Activated CD4-positive, alpha-beta T cell treated with anti-CD3 and anti-CD28 coated beads for 4 hours (primary cell): ENCODE results near the gene SHISA5.

Experiments
- DNase-seq, 2 donors: peaks; one replicate each; pipeline ENCODE4 v3.0.0-alpha.2; 2020

Gene SHISA5

GRCh38 chr3:48429317-48429959 is 74.5 kb downstream of the SHISA5 start:
- DNase-seq = peak; percentile 65 to 72

DNA sequence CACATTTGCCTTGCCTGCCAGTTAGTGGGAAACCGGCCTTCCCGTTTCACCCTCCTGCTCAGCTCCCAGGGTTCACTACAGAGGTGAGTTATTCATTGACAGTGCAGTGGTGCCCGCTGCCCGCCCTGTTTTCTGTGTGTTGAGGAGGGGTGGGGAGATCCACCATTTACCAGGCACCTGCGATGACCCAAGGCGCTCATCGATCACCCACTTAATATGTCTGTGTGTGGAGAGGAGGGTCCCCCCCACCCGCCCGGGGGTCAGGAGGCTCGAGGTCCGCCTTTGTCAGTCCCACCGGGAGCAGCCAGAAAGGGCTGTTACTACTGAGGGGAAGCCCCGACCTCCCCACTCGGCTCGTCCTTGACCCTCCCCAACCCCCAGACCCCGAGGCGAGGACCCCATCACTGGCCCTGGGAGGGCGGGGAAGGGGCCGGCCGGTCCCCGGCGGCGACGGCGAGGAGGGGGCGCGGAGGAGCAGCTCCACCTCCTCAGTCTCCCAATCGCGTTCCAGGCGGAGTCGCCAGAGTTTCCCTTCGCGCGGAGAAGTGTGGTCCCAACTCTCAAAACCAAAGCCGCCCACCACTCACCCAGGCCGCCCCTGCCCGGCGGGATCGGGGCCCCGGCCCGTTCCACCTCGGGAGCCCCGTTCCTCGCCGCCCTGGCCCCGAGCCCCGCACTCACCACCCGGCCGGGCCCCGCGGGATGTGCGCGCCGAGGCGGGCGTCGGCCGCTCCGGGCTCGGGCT is 75.2 kb downstream of the SHISA5 start:
- DNase-seq = no peak

DNA sequence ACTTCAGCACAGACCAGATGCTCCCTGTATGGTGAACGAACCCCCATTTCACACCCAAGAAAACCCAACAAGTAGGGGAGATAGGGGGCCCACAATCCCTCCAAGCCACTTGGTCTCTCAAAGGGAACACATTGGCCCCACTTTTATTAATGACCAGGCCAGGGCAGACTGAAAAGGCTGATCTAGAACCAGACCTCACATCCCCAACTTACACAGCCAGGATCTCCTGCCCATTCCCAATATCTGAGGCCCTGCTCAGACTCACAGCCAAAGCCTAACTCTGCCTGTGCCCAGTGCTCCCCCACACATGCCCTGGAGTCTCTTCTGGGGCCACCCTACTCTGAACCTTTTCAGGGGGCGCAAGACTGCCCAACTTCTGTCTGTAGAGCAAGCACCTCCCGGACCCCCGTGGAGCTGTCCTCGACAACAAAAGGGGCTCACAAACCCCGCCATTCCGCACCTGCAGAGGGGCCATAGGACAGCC is 75.8 kb downstream of the SHISA5 start:
- no peak for DNase-seq

- no peak for DNase-seq
Measured at GRCh38 chr3:48427630-48427962, 76.4 kb downstream of the SHISA5 start.

DNA sequence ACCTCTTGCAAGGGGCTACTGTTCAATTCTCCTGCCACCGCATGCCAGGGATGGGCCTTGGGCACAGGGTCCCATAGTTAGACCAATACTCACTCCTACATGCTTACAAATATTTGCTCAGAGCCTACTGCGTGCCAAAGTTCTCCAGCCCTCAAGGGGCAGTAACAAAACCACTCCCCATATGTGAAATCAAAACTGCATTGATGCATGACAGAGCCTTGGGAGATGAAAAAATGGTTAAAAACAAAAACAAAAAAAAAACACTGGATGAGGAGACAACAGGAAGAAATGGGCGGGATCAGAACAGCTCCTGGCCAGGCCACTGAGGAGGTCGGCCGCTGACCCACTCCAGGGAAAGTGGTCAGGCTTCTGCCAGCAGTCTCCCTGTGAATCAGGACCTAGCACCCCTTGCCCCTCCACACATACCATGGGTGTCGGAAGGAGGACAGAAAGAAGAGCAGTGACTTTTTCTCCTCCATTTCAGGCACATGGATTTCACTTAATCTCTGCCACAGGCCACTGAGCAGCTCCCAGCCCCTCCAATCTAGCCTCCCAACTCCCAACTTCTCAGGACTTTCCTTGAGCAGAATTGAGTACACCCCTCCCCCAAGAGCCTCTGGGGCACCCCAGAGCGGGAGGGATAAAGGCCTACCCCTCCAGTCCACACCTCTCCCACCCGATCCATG is 76.9 kb downstream of the SHISA5 start:
- DNase-seq = no peak

GRCh38 chr3:48426401-48426909 is 77.5 kb downstream of the SHISA5 start:
- no peak for DNase-seq

- DNase-seq = no peak
Measured at GRCh38 chr3:48425281-48425812, 78.6 kb downstream of the SHISA5 start.

DNA sequence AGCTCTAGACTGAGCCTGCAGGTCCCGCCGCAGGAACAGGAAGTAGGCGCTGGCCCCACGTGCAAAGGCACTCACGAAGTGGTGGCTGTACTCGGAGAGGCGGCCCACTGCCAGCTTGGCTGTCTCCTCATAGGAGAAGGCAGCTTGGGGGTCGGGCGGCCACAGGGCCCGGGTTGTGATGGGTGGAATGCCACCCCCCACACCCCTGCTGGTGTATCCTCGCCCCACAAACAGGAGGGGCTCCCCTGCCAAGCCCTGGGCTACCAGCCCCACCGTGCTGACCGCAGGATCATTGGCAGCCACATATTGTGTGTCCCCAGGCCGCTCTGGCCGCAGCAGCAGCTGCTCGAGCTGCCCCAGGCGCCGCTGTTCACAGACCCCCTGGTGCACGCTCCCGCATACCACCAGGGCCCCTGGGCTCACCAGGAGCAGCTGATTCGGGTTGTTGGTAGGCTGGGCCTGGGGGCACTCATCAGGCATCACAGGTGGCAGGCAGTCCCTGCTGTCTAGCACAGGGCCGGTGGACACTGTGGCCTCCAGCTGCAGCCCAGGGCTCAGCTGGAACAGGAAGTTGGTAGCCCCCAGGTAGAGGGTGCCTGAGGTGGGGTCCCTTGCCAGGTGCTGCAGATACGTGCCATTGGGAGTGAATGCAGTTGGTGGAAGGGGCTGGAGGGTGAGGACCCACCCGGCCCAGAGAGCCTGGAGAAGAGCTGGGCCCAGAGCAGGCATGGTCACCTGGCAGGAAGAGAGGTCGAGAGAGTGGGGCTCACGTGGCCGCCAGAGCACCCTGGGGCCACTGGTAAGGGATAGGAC is 79.9 kb downstream of the SHISA5 start:
- no peak for DNase-seq

DNA sequence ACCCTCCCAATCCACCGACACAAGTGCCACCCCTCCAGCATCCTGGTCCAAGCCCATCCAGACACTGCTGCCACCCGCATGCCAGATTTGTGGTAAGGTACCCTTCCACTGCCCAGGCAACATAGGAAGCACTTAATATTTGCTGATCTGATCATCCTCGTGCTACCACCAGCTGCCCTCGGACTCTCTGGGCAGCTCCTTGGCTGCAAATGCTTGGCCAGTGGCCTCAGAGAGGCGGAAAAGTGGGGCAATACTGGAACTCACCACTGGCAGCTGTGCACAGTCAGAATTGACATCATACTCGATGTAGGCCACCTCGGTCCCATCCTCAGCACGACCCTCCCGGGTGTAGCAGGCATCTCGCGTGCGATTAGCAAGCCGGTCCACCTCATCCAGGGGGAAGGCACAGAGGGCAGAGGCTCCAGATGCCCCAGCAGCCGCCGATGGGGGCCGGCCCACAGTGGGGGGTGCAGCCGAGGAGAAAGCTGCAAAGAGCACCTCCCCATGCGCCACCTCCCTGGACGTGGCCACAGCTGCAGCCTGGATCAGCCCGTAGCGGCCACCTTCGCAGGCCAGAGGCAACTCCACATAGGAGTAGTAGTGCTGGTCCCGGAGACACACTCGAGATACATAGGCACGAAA is 80.6 kb downstream of the SHISA5 start:
- DNase-seq = no peak

DNA sequence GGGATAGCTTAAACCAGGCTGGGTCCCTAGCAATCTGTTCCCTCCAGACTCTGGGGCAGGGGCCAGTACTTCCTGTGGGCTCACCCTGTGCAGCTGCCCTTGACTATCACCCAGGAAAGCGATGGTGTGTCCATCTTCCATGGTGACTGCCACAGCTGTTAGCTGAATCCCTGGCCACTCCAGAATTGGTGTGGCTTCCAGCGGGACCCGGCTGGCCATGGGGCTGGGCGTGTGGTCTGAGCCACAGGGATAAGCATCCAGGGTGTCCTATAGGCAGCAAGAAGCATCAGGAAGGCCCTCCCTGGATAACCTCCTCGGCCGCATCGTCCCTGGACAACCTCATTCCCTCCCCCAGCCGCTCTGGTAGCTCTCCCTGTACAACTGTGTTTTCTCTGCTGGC is 81.3 kb downstream of the SHISA5 start:
- DNase-seq = no peak

DNA sequence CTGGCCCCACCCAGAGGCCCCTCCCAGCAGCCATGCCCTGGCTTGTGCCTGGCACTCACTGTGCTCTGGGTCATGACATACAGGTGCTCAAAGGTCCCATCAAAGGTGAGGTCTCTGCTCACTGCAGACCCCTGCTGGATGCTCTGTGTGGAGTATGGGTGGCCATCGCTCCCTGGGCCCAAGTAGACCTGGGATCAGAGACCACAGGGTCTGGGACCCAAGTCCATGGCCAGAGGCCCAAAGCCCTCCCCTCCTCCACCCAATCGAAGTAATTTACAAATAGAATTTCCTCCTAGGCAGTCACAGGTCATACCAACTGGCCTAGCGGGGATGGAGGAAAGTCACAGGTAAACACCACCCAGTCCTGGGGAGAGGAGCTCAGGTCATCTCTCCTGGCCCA is 81.7 kb downstream of the SHISA5 start:
- DNase-seq = no peak

GRCh38 chr3:48420561-48420960 is 83.4 kb downstream of the SHISA5 start:
- DNase-seq = no peak

GRCh38 chr3:48419597-48419996 is 84.4 kb downstream of the SHISA5 start:
- DNase-seq = no peak

DNA sequence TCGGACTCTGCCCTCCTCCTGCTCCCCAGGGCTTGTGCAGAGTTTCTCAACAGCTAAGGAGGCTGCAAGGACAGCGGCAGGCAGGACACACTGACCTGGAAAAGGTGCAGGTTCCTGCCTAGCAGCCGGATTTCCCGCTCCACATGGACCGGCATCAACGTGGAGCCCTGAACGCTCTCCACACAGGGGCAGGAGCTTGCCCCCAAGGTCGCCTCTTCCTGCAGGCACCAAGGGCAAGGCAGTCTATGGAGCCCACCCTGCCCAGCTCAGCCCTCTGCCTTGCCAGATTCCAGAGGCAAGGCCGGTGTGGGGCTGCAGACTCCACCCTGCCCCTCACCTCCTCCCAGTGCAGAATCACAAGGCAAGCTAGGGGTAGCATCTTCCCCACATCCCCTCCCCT is 84.8 kb downstream of the SHISA5 start:
- no peak for DNase-seq

GRCh38 chr3:48418651-48419050 is 85.3 kb downstream of the SHISA5 start:
- DNase-seq = no peak

- no peak for DNase-seq
Measured at GRCh38 chr3:48418140-48418539, 85.8 kb downstream of the SHISA5 start.
